ENCODE measurements around the gene MAPK1.
"Not testable (repeated sequence)": the region's sequence is repeated elsewhere in the genome, so short reads cannot be mapped to it uniquely, and the experiment has no call there.

Gene MAPK1

DNA sequence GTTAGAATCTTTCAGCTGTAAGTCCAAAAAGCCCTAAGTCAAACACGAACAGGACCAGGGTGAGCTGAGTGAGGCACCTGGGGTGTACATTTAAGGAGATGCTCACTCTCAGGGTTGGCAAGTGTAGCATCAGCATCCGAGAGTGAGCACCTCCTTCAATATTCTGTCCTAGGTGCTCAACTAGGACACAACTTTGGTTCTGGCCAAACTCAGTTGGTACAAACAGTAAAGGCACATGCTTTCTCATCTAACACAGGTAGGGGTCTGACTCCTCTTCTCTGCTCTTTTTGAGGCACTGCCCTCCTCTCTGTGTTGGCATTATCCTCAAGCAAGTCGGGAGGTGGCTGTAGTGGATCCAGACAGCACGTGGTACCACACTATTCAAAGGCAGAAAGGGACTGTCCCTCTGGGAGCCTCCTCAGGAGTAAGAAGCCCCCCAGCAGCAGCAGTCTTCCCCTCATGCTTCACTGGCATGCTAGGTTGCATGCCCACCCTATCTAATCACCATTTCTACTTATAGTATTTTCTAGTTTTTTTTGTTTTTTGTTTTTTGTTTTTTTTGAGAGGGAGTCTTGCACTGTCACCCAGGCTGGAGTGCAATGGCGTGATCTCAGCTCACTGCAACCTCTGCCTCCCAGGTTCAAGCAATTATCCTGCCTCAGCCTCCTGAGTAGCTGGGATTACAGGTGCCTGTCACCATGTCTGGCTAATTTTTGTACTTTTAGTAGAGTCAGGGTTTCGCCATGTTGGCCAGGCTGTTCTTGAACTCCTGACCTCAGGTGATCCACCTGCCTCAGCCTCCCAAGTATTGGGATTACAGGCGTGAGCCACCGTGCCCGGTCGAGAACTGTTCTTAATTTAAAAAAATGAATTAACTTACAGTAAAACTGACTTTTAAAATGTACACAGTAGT, 14.7 kb upstream of the MAPK1 start:
- DNase-seq (ENCODE audit: low read depth): no peak

DNA sequence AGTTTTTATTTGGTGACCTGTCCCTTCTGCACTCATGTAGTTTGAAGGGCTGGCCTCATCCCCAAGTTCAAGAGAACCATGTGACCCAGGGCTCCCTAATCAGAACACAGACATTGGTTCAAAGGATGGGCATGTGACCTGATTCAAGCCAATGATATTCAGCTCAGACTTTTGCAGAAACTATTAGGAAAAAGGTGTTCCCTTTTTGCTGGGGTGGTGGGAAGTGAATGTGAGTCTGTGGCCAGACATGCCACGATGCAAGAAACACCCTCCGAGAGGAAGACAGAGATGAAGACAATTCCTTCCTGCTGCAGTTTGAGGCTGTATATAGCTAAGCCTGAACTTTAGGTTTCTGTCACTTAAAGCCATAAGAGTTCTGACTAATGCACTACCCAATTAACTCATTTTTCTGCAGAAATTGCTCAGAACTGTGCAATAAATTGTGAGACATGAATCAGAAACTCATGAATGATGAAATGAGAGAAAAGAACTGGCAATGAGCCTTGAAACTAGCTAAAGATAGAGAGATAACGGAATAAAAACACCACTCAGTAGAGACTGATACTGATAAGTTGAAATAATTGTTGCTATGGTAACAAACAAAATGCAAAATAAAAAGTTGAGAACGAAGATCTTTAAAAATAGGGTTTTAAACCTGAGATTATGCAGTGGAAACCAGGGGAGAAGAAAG, 9.2 kb upstream of the MAPK1 start:
- no peak for DNase-seq (ENCODE audit: low read depth)

DNA sequence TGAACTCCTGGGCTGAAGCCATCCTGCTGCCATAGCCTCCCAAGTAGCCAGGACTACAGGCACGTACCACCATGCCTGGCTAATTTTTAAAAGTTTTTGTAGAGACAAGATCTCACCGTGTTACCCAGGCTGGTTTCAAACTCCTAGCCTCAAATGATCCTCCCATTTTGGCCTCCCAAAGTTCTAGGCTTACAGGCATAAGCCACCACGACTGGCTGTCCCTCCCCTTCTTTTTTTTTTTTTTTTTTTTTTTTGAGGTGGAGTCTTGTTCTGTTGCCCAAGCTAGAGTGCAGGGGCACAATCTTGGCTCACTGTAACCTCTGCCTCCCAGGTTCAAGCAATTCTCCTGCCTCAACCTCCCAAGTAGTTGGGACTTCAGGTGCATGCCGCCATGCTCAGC, 7.5 kb upstream of the MAPK1 start:
- DNase-seq (ENCODE audit: low read depth): not testable (repeated sequence)

DNA sequence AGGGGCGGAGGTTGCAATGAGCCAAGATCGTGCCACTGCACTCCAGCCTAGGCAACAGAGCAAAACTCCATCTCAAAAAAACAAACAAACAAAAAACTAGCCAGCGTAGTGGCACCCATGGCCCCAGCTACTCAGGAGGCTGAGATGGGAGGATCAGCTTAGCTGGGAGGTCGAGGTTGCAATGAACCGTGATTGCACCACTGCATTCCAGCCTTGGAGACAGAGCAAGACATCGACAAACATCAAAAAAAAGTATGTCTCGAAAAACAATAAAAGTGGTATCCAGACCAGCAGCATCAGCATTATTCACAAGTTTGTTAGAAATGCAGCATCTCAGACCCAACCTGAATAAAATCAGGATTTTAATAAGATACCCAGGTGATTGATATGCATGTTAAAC, 6.2 kb upstream of the MAPK1 start:
- no peak for DNase-seq (ENCODE audit: low read depth)

DNA sequence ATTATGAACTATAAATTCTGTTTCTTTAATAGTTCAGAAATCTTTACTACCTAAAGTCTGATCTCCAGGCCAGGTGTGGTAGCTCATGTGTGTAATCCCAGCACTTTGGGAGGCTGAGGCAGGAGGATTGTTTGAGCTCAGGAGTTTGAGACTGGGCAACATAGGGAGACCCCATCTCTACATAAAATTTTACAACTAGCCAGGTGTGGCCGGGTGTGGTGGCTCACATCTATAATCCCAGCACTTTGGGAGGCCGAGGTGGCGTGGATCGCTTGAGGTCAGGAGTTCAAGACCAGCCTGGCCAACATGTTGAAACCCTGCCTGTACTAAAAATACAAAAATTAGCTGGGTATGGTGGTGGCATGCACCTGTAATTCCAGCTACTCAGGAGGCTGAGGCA, 5.3 kb upstream of the MAPK1 start:
- not testable (repeated sequence) for DNase-seq (ENCODE audit: low read depth)

DNA sequence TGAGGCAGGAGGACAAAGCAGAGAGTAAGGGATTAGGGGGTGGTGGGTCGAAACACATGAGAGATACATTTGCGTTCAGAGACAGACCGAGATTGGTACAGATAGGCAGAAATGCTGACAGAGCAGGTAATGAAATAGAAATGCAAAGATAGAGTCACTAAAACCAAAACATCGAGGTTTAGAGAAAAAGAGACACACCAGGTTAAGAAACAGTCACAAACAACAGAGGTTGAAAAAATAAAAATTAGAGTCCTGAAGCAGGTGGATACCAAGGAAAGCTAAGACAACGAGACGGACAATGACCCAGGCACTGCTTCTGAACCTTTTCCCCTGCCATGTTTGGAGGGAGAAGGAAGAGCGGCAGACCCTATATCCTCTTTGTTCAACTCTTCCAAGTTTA, 1.2 kb upstream of the MAPK1 start:
- DNase-seq (ENCODE audit: low read depth): no peak

DNA sequence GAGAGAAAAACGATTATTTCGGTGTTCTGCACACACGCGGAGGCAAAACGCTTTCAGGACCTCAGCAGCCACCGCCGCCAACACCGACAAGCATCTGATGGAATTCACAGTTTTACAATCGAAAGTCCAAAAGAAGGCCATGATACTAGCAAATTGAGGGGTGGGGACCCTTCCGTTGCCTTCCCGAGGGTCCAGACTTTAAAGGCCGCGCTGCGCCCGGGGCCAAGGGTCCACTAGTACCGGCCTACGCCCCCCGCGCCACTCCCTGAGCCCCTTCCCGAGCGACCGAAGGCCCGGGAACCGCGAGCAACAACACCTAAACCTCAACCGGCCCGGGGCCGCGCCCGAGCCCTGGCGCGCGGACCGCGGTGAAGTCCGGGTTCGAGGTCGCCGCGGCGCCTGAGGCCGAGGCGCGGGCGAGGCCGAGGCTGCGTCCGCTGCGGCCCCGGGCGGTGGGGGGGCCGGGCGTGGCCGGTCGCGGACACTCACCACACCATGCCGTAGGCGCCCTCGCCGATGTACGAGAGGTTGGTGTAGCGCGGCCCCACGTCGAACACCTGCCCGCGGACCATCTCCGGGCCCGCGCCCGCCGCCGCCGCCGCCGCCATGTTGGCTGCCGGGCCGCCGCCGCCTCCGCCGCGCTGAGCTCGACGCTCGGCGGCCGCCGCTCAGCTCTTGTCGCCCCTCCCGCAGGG, 465 bp downstream of the MAPK1 start:
- no peak for DNase-seq (ENCODE audit: low read depth)

DNA sequence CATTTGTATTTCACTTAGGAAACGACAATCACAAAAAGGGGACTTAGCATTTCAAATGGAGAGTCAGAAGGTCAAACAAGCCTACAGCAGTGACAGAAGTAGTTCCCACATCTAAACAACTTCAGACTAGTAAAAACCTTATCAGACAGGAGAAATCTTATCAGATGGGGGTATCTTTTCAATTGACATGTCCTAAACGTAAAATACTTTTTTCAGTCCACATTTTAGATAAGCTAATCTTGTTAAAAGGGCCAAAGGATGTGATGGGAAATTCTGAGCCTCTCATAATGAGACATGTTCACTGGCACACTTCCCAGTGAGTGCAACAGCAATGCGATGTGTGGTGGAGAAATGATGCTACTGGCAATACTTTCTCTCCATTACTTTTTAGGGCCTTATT, 2.4 kb downstream of the MAPK1 start:
- DNase-seq (ENCODE audit: low read depth): no peak

DNA sequence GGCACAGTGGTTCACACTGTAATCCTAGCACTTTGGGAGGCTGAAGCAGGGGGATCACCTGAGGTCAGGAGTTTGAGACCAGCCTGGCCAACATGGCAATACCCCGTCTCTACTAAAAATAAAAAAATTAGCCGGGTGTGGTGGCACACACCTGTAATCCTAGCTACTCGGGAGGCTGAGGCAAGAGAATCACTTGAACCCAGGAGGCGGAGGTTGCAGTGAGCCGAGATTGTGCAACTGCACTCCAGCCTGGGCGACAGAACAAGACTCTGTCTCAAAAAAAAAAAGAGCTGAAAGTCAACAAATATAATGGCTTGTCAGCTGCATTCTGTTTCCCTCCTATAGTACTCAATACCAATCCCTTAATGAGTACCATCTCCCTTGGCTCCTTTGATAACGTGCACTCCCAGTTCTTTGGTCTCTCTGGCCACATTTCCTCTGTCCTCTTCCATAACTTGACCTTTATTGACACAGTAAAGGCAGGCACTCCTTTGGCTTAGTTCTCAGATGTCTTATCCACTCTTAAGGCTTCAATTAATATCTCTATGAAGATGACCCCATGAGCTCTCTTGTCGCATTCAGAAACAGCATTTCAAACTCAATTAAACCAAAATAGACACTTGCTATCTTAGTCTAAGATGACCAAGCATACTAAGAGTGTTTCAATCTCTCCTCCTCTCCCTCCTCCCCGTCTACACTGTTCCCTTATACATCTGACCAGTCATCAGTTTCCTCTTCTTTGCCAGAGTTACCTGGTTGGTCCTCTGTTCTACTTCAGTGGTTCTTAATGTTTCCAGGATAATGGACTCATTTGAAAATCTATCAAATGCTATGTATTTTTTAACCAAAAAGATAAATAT, 4.8 kb downstream of the MAPK1 start:
- DNase-seq (ENCODE audit: low read depth): no peak

DNA sequence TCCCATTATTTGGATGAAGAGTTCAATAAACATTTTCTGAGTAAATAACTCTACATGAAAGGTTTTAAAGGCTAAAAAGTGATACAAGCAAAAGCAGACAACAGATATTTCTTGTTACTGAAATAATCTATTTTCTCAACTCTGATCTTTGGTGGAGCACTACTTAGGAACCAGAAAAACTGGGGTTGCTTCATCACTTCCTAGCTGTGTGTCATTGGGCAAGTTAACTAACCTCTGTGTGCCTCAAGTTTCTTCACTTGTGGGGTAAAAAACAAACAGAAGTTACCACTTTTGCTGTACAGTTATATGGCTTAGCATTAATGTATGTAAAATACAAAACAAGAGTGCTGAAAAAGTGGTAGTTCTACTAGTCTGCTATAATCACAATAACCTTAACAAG, 5.6 kb downstream of the MAPK1 start:
- DNase-seq (ENCODE audit: low read depth): no peak

DNA sequence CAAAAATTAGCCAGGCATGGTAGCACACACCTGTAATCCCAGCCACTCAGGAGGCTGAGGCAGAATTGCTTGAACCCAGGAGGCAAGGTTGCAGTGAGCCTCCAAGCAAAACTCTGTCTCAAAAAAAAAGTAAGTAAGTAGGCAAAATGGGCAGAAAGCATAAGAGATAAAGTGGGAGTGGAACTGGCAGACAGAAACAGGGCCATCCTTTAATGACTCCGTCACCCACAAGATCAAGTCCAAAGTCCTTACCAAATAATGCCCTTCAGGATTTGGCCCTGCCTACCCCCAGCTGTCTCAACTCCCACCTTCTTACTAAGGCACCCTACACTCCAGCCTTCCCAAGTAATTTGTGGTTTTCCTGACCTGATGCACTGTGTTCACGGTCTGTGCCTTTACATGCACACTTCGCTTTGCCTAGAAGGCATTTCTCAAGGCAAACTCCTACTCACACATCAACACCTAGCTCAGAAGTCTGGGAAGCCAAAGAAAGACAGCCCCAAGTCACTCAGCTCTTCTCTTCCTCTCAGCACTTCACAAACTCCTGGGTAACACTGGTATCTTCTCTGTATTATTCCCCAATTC, 6.1 kb downstream of the MAPK1 start:
- DNase-seq (ENCODE audit: low read depth): no peak

DNA sequence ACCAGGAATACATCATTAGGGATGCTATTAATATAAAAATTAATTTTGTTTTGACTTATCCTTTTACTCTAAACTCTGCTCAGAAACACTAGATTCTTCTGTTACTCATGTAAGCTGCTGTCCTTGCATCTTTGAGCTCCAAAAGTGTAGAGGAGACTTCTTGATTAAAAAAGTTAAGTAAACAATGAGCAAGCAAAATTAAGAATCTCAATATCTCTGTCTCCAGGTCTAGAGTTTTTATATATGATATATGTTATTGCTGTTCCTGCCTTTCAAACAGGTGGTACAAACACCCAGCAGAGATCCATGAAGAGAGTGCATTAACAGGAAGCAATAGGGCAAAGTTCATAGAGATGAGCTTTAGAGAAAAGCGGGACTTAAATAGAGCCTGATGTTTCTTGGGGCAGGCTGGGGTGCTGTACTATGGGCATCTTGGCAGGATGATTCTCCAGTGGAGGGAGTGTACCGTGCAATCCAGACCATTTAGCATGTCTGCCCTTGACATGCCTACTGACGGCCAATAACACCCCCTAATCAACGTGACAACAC, 6.9 kb downstream of the MAPK1 start:
- no peak for DNase-seq (ENCODE audit: low read depth)

DNA sequence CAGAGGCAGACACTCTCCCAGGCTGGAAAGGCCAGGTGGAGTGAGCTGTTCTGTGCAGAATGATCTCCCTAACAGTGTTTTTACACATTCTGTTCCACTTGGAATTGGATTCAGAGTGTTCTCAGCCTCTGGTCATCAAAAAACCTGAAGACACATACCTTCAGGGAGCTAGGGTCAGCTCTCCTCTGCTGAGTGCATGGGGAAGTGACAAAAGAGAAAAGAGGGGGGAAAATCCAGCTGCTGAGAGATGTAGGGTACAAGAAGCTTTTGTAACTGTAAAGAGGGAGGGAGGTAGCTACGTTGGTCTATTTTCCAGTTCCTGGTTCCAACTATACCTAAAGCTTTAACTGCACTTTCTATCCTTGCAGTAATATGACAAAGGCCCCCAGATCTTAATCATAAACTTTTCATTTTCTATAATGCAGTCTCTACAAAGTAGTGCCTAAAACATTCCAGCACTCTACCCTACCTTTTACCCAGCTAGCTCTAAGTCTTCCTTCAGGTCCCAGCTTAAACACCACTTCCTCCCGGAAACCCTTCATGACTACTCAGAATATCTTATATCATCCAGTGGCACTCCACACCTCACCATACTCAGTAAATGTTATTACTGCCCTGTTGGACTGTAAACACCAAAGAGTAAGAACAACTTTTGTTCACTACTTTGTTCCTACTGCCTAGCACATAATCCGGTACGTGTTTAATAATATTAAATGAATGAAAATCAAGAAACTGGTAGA, 9.2 kb downstream of the MAPK1 start:
- DNase-seq (ENCODE audit: low read depth): no peak

DNA sequence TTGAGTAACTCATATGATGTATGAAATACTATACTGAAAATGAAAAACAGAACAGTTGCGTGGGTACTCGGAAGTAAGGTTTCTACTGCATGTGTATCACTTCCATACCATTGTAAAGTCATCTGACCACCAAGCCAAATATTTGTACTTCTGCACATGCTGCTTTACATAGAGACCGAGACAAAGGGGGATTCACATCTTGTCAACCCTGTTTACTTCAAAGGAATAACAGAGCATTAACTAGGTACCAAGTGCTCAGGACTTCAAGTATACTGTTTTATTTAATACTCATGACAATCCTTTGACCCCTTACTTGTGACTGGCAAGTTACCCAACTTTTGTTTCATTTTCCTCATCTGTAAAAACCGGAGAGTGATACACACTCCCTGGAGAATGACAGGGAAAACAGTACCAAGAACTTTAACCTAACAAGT, 9.9 kb downstream of the MAPK1 start:
- DNase-seq (ENCODE audit: low read depth): no peak

DNA sequence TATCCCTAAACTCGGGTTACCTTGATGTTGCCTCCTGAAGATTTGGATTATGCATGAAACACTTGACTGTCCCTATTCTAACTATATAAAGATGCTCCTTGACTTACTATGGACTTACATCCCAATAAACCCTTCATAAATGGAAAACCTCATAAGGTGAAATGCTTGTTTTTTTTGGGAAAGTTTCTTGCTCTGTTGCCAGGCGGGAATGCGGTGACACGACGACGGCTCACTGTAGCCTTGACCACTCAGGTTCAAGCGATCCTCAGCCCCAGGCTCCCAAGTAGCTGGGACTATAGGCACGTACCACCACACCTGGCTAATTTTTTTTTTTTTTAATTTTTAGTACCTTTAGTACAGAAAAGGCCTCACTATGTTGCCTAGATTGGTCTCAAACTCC, 10.6 kb downstream of the MAPK1 start:
- DNase-seq (ENCODE audit: low read depth): no peak

DNA sequence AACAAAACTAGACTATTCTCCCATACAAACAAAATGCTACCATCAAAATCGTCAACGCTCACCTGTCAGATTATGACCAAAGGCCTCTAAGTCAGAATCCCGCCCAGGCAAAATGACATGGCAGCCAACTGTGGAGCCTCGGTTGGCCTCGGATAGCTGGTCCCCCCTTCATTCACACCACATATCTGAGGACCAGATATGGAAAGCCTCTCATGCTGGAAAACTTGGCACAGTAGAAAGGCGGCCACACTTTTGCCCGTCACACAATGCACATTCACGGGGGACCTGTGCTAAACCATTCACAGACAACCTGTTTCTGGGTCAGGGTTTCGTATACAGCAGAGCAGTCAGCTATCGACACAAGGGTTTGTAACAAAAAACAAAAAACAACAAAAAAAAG, 11.2 kb downstream of the MAPK1 start:
- no peak for DNase-seq (ENCODE audit: low read depth)

DNA sequence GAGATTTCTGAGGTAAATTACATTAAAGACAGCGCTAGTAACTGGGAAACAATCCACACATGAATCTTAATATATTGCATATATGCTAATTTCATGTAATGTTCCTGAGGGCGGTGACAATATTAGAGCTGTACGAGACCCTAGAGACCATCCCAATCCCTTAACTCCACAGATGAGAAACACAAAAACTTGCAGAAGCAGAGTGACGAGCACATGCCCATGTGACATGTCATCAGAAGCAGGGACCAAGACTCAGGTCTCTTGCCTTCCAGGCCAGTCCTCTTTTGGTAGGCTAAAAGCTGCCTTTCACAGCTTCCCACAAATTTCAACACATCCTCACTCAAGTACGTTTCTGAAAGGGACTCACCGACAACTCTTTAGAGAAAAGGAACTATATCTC, 11.8 kb downstream of the MAPK1 start:
- DNase-seq (ENCODE audit: low read depth): no peak

DNA sequence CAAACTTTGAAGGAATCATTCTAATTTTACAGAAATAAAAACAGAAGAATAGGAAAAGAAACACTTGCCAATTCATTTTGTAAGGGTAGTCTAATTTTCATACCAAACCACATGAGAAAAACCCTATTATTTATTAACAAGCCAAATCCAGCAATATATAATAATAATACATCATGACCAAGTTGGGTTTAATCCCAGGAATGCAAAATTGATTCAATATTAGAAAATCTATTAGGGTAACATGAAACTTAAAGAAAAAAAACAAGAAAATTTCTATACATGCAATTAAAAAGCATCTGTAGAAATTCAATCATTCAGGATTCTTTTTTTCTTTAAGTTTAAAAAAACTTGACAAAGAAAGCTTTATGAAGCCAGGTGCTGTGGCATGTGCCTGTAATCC, 16.8 kb downstream of the MAPK1 start:
- no peak for DNase-seq (ENCODE audit: low read depth)

DNA sequence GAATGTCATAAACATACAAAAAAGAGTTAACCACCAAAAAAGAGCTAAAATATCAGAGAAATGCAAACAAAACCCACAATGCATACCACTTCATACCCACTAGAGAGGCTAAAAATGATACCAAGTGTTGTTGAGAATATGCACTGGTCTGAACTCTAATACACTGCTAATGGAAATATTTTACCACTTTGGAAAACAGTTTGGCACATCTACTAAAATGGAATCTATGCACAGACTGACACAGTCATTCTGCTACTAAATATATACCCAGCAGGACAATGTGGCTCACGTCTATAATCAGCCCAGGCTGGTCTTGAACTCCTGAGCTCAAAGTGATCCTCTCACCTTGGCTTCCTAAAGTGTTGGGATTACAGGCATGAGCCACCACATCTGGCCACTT, 18.0 kb downstream of the MAPK1 start:
- no peak for DNase-seq (ENCODE audit: low read depth)

DNA sequence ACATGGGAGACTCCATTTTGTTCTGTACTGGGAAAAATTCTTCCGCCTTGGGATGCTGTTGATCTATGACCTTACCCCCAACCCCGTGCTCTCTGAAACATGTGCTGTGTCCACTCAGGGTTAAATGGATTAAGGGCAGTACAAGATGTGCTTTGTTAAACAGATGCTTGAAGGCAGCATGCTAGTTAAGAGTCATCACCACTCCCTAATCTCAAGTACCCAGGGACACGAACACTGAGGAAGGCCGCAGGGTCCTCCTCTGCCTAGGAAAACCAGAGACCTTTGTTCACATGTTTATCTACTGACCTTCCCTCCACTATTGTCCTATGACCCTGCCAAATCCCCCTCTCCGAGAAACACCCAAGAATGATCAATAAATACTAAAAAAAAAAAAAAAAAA, 19.4 kb downstream of the MAPK1 start:
- DNase-seq (ENCODE audit: low read depth): not testable (repeated sequence)
